HepG2 (cell line): ENCODE results near the gene CAB39. TPM values are rescaled to one million over a fixed set of nuclear protein-coding genes. Genes with fewer than 3 reads are reported as not detected.

ENCODE experiments used
- FIP1L1 ChIP-seq: fragments of 200-400 bp; formaldehyde crosslinking; IDR thresholded peaks from 2 replicates; pipeline ENCODE4 v1.6.1; 2018; ENCODE audit warnings: low read depth, mild to moderate bottlenecking, low read length, moderate library complexity, borderline replicate concordance; ENCODE audit not compliant: insufficient read depth
- KDM5B ChIP-seq: sonication (generic); formaldehyde crosslinking; IDR thresholded peaks from 2 replicates; pipeline ENCODE4 v1.4.0; 2020; ENCODE audit warnings: missing genetic modification reagents, mild to moderate bottlenecking, borderline replicate concordance
- NCOR1 ChIP-seq: fragments of 200-600 bp; sonication (generic); IDR thresholded peaks from 2 replicates; pipeline ENCODE4 v1.7.0; 2017; ENCODE audit warnings: antibody characterized with exemption, low read length, borderline replicate concordance
- RBFOX2 ChIP-seq: fragments of 200-400 bp; formaldehyde crosslinking; IDR thresholded peaks from 2 replicates; pipeline ENCODE4 v1.6.1; 2017; ENCODE audit warnings: low read depth, mild to moderate bottlenecking, low read length
- ZNF589 ChIP-seq: sonication (generic); formaldehyde crosslinking; conservative IDR thresholded peaks from 2 replicates; pipeline ENCODE4 v1.8.0; 2022; ENCODE audit warnings: mild to moderate bottlenecking, moderate library complexity, missing genetic modification reagents
- ZNF605 ChIP-seq: sonication (generic); formaldehyde crosslinking; IDR thresholded peaks from 2 replicates; pipeline ENCODE4 v1.8.0; 2022; ENCODE audit warnings: mild to moderate bottlenecking, missing genetic modification reagents
- ZNF792 ChIP-seq: IDR thresholded peaks from 2 replicates; pipeline ENCODE4 v1.6.1; 2016
- polyA plus RNA-seq, 8 experiments: library from polyadenylated mRNA; depleted of rRNA in 3 of 8; stranded (reverse) in 7 of 8; unstranded in 1 of 8; fragments of >200 nt; fragmentation: Illumina TruSeq in 4 of 8; extraction: Trizol in 4 of 8; gene quantifications; 2 replicates each; pipeline versions ENCODE4 v1.2.1 to v1.2.3, GENCODE V29; 2011 to 2016; ENCODE audit warnings: low read depth in 4 of 8, missing spikeins in 1 of 8, mixed read lengths in 1 of 8; ENCODE audit not compliant: insufficient read depth in 1 of 8
- total RNA-seq, 5 experiments: library from RNA; depleted of rRNA; stranded (reverse); fragments of >200 nt; fragmentation: Illumina TruSeq; extraction: Trizol; gene quantifications; 2 replicates each; pipeline ENCODE4 v1.2.3, GENCODE V29; 2016; ENCODE audit warnings: low read depth in 1 of 5
- TF ChIP-seq, protein P1 (sequence below): sonication (generic); formaldehyde crosslinking; IDR thresholded peaks from 2 replicates; pipeline ENCODE4 v1.9.0; 2021; ENCODE audit warnings: missing genetic modification reagents, borderline replicate concordance
- TF ChIP-seq, protein P2 (sequence below): sonication (generic); formaldehyde crosslinking; IDR thresholded peaks from 2 replicates; pipeline ENCODE4 v1.4.0; 2020; ENCODE audit warnings: missing genetic modification reagents
- TF ChIP-seq, protein P3 (sequence below): sonication (generic); formaldehyde crosslinking; IDR thresholded peaks from 2 replicates; pipeline ENCODE4 v1.4.0; 2020; ENCODE audit warnings: missing genetic modification reagents
- TF ChIP-seq, protein P4 (sequence below): sonication (generic); formaldehyde crosslinking; IDR thresholded peaks from 2 replicates; pipeline ENCODE4 v1.5.0; 2020; ENCODE audit warnings: mild to moderate bottlenecking, missing genetic modification reagents, borderline replicate concordance
- TF ChIP-seq, protein P5 (sequence below): IDR thresholded peaks from 2 replicates; pipeline ENCODE4 v1.6.1; 2018; ENCODE audit warnings: missing genetic modification reagents

The CAB39 gene
- total and polyA plus RNA-seq, 2 of the 13 experiments (the other 11 are each of a cell fraction or from before 2014, with no cell fraction given): 19.3 to 45.3 TPM

DNA sequence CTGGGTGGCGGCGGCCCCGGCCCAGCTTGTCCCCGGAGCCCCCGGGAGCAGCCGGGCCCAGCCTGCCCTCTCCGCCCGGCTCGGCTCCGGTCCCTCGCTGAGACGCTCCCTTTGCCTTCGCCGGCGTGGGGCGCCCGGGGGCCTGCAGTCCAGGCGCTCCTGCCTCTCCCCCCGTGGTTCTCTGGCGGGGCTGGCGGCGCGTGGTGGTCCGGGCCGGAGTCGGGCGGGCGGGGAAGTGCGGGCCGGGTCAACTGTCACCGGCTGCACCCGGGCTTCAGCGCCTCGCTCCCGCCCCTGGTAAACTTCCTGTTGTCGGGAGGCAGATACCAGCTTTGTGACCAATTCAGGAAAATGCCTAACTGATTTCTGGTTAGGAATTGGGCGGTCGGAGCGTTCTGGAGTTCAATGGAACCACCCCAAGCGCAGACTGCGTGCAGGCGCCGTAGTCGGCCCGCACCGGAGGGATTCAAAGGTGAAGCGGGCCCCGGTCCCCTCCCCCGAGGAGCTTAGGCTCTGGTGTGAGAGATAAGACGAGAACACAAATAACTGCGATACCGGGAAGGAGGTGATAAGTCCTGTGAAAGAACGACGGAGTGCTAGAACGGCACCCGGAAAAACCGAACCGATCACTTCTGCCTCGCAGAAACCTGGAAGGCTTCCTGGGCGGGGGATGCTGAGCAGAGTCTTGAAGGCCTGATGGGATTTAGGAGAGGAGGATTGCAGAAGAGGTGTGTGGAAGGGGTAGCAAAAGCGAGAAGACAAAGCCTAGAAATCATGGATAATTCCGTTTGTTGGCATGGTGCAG, 891 bp downstream of the CAB39 start (continued):
- TF ChIP-seq, protein P1, sequence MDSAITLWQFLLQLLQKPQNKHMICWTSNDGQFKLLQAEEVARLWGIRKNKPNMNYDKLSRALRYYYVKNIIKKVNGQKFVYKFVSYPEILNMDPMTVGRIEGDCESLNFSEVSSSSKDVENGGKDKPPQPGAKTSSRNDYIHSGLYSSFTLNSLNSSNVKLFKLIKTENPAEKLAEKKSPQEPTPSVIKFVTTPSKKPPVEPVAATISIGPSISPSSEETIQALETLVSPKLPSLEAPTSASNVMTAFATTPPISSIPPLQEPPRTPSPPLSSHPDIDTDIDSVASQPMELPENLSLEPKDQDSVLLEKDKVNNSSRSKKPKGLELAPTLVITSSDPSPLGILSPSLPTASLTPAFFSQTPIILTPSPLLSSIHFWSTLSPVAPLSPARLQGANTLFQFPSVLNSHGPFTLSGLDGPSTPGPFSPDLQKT (CRISPR knock-in tag): no peak
- TF ChIP-seq, protein P2, sequence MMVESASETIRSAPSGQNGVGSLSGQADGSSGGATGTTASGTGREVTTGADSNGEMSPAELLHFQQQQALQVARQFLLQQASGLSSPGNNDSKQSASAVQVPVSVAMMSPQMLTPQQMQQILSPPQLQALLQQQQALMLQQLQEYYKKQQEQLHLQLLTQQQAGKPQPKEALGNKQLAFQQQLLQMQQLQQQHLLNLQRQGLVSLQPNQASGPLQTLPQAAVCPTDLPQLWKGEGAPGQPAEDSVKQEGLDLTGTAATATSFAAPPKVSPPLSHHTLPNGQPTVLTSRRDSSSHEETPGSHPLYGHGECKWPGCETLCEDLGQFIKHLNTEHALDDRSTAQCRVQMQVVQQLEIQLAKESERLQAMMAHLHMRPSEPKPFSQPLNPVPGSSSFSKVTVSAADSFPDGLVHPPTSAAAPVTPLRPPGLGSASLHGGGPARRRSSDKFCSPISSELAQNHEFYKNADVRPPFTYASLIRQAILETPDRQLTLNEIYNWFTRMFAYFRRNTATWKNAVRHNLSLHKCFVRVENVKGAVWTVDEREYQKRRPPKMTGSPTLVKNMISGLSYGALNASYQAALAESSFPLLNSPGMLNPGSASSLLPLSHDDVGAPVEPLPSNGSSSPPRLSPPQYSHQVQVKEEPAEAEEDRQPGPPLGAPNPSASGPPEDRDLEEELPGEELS (CRISPR knock-in tag): no peak
- TF ChIP-seq, protein P3, sequence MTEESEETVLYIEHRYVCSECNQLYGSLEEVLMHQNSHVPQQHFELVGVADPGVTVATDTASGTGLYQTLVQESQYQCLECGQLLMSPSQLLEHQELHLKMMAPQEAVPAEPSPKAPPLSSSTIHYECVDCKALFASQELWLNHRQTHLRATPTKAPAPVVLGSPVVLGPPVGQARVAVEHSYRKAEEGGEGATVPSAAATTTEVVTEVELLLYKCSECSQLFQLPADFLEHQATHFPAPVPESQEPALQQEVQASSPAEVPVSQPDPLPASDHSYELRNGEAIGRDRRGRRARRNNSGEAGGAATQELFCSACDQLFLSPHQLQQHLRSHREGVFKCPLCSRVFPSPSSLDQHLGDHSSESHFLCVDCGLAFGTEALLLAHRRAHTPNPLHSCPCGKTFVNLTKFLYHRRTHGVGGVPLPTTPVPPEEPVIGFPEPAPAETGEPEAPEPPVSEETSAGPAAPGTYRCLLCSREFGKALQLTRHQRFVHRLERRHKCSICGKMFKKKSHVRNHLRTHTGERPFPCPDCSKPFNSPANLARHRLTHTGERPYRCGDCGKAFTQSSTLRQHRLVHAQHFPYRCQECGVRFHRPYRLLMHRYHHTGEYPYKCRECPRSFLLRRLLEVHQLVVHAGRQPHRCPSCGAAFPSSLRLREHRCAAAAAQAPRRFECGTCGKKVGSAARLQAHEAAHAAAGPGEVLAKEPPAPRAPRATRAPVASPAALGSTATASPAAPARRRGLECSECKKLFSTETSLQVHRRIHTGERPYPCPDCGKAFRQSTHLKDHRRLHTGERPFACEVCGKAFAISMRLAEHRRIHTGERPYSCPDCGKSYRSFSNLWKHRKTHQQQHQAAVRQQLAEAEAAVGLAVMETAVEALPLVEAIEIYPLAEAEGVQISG (CRISPR knock-in tag): peak; percentile 64; the same call in 1 of the 2 replicates
- TF ChIP-seq FIP1L1: no peak
- TF ChIP-seq ZNF605: peak; percentile 36; the same call in 1 of the 2 replicates
- TF ChIP-seq, protein P4, sequence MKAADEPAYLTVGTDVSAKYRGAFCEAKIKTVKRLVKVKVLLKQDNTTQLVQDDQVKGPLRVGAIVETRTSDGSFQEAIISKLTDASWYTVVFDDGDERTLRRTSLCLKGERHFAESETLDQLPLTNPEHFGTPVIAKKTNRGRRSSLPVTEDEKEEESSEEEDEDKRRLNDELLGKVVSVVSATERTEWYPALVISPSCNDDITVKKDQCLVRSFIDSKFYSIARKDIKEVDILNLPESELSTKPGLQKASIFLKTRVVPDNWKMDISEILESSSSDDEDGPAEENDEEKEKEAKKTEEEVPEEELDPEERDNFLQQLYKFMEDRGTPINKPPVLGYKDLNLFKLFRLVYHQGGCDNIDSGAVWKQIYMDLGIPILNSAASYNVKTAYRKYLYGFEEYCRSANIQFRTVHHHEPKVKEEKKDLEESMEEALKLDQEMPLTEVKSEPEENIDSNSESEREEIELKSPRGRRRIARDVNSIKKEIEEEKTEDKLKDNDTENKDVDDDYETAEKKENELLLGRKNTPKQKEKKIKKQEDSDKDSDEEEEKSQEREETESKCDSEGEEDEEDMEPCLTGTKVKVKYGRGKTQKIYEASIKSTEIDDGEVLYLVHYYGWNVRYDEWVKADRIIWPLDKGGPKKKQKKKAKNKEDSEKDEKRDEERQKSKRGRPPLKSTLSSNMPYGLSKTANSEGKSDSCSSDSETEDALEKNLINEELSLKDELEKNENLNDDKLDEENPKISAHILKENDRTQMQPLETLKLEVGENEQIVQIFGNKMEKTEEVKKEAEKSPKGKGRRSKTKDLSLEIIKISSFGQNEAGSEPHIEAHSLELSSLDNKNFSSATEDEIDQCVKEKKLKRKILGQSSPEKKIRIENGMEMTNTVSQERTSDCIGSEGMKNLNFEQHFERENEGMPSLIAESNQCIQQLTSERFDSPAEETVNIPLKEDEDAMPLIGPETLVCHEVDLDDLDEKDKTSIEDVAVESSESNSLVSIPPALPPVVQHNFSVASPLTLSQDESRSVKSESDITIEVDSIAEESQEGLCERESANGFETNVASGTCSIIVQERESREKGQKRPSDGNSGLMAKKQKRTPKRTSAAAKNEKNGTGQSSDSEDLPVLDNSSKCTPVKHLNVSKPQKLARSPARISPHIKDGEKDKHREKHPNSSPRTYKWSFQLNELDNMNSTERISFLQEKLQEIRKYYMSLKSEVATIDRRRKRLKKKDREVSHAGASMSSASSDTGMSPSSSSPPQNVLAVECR: peak; percentile 68
- TF ChIP-seq NCOR1: no peak
- TF ChIP-seq ZNF792 (CRISPR knock-in tag): no peak
- TF ChIP-seq KDM5B (CRISPR knock-in tag): peak; percentile 41; the same call in 1 of the 2 replicates
- TF ChIP-seq RBFOX2: no peak; the same call in 1 of the 2 replicates
- TF ChIP-seq ZNF589 (CRISPR knock-in tag): no peak
- TF ChIP-seq, protein P5, sequence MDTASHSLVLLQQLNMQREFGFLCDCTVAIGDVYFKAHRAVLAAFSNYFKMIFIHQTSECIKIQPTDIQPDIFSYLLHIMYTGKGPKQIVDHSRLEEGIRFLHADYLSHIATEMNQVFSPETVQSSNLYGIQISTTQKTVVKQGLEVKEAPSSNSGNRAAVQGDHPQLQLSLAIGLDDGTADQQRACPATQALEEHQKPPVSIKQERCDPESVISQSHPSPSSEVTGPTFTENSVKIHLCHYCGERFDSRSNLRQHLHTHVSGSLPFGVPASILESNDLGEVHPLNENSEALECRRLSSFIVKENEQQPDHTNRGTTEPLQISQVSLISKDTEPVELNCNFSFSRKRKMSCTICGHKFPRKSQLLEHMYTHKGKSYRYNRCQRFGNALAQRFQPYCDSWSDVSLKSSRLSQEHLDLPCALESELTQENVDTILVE (CRISPR knock-in tag): no peak
